HG02973 (cell line): ENCODE data around the gene SLC25A11.

ENCODE experiments used
- ATAC-seq: cut with Tn5 transposase; IDR thresholded peaks from one replicate; pipeline ENCODE4 v1.9.1; 2021; ENCODE audit warnings: moderate library complexity; ENCODE audit not compliant: unreplicated experiment

Gene SLC25A11, protein sequence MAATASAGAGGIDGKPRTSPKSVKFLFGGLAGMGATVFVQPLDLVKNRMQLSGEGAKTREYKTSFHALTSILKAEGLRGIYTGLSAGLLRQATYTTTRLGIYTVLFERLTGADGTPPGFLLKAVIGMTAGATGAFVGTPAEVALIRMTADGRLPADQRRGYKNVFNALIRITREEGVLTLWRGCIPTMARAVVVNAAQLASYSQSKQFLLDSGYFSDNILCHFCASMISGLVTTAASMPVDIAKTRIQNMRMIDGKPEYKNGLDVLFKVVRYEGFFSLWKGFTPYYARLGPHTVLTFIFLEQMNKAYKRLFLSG

DNA sequence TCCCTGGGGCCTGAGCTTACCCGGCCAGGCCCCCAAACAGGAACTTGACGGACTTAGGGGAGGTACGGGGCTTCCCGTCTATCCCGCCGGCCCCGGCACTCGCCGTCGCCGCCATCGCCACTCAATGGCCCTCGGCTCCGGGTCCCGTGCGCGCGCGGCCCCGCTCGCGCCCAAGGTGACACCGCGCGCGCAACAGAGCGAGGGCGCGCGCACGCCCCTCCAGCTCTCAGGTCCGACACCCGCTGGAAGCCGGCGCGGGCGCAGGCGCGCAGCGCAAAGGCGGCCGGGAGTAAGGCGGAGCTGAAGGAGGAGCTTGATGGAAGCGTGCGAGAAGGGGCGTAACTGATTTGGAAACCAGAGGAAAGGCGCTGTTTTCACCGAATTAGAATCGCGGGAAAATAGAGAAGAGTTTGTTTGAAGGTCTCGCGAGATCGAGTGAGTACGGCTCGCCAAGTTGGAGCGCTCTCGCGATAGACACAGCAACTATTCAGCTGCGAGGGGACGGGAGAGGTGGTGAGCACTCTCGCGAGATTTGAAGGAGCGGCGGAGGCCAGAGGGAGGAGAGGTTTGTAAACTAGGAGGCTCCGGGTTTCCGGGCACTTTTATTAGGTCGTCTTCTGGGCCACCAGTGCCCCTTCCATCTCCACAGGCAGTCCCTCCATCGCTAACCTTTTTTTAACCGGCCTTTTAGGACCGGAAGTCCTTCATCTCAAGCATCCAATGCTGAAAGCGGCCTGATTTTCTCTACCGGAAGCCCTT is at the start of gene SLC25A11, which contains the start of gene RNF167:
TSS of gene SLC25A11 (minus strand) at position 251 of the 759 bp plus-strand sequence. CDS start at position 115, 136 bp downstream.
TSS of gene RNF167 (plus strand) at position 473 of the 759 bp plus-strand sequence. CDS start 642 bp downstream, outside the sequence.
- ATAC-seq, result peak; percentile 59

DNA sequence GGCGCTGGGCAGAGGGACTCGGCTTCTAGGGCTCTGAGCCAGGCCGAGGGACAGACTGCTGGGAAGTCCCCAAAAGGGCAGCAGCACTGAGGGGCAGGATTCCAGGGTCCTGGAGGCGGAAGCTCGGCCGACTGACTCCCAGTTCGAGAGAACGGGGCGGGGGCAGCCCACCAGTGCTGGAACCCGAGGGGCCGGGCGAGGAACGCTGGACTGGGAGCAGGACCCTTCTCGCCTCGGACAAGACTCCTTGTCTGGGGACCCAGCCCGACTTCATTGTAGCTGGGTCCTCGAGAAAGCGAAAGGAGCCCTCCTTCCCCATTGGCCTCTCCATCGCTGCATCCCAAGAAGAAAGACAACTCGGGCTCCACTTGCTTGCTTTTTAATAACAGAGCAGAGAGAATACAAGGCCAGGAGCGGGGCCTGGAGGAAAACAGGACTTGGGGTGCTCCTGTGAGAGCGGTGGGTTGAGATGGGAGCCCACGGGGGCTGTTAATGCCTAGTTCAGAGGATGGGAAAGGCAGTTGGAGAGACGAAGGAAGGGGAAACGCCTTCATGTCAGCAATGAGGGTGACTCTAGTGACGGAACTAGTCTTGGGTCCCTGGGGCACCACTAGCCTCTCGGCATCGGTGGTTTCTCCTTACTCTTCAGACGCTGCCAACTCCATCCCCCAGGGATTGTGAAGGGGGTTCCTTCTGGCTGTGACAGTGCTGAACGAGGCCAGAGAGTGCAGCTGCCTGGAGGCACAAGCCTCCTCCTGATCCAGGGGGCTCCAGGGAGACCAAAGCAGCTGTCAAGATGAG is 48.1 kb upstream of the SLC25A11 start:
- no peak for ATAC-seq

DNA sequence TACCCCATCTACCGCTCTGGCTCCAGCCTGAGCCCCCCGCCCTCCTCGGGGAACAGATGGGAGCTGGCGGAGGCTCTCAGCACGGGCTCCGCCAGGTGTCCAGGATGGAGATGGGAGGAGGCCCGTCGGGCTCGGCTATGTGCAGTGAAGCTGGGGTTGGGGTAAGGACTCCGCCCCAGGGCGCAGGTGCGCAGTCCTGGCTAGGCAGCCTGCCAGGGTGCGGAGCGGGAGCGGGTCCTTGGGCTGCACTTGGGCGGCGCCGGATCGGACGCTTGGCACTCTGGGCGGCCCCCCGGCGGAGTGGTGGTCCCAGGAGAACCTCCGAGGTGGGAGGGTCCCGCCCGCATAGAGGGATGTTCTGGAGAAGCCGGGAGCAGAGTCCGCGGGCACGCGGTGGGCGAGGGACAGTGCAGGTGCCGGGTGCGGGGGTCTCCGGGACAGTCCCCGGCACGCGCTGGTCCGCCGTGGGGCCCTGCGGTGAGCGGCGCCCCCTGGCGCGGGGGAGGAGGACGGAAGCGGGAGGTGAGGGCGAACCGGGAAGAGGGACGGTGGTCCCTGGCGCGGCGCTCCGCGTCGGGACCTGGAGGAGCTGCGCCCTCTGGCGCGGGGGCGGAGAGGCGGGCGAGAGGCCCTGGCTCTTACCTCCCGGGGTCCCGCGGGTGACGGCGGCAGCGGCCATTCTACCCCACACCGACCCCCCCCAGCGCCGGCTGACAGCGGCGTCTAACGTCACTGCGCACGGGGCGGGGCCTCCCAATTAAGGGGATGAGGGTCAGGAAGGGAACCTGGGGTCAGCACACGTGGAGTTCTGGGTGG is 47.3 kb upstream of the SLC25A11 start, which contains the start of gene CAMTA2:
TSS of gene CAMTA2 (minus strand) at position 725 of the 816 bp plus-strand sequence. CDS start 1,453 bp downstream, outside the sequence.
- peak; percentile 54 for ATAC-seq

DNA sequence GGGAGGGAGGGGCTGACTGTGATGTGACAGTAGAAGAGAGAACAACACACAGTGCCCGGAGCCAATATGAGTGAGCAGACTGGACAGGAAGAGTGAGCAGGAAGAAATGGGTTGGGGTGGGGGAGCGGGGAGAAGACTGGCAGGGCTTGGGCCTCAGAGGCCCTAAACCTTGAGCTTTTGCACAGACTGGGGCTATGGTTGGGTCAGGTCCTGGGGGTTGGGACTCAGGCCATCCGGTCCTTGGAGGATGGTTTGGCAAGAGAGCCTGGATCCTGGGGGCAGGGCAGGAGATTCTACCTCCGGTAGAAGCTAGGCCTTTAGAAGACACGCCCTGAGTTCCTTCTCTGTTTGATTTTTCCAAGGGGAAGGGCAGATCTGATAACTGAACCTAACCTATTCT is 46.6 kb upstream of the SLC25A11 start:
- ATAC-seq, result peak; percentile 4

DNA sequence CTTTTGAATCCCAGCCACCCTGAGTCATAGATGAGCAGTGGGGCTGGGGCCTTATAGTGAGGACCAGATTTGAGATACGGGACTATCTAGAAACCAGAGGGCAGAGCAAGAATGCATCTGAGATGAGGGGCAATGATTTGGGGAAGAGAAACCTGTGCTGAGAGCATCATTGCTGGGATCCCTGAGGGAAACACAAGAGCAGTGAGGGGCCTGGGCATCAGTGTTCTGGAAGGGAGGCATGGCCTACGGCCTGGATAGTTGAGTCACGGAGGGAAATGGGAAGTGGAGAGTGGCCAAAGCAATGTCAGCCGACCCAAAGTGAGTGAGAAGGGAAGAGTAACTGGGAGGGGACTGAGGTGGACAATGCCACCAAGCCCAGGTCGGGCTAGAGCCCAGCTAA is 42.5 kb upstream of the SLC25A11 start:
- ATAC-seq, result no peak

DNA sequence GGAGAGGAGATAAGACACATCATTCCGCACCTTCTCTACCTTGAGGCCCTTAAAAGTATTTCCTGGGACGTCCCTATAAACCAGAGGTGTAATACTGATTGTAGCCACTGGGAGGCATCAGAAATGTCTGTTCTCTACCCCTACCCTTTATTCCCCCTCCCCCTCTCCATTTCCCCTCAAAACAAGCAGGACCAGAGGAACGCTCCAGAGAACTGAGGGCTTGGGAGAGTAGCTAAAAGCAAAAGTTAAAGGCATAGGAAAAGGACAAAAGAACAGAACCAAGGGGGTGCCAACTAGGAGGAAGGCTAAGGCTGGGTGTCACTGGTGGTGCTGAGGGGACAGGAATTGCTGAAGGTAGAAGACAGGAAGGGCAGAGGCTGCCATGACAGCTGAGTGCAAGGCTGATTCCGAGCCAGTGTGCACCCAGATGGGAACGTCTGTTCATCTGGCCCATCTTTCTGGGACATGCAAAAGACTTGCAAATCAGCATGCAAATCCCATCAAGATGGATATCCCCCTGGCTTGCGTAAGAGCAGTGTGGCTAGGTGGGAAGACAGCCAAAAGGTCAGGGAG is 40.9 kb upstream of the SLC25A11 start:
- ATAC-seq, result no peak

DNA sequence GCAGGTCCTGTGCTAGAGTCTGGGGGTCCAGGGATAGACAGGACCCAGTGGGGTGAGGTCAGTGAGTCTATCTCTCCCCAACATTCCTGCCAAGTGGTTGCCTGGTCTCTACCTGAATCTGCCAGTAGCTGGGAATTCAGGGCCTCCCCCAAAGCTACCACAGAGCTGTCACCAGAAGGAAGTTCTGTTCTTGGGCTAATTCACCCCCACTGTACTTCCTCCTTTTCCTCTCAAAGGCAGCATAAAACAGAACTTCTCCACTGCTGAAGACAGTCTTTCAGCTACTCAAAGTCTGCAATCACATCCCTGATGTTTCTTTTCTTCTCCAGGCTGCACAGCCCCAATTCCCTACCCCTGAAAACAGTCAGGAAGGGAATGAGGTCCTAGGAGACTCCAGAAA is 38.9 kb upstream of the SLC25A11 start:
- ATAC-seq, result no peak

DNA sequence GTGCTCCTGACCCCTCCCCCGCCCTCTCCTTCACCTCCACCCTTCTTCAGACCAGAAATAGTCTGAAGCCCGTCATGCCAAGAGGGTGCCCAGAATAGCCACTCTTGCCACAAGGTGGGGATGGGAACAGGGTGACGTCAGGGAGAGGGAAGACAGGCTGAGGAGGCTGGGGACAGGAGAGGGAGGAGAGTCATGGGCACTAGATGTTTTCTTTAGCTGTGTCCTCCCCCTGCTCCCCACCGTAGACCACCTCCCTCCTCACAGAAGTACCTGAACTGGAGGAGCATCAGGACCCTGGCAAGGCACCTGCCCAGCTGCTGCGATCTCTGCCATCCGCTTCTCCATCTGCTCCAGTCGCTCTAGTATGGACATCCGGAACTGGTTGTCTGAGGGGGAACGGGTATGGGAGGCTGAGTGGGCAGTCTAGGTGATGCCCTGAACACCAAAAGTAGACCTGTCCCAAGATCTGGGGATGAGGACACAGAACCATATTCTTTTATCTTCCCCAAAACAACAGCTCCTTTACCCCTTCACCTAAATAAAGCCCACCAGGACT is 34.3 kb upstream of the SLC25A11 start:
- no peak for ATAC-seq

DNA sequence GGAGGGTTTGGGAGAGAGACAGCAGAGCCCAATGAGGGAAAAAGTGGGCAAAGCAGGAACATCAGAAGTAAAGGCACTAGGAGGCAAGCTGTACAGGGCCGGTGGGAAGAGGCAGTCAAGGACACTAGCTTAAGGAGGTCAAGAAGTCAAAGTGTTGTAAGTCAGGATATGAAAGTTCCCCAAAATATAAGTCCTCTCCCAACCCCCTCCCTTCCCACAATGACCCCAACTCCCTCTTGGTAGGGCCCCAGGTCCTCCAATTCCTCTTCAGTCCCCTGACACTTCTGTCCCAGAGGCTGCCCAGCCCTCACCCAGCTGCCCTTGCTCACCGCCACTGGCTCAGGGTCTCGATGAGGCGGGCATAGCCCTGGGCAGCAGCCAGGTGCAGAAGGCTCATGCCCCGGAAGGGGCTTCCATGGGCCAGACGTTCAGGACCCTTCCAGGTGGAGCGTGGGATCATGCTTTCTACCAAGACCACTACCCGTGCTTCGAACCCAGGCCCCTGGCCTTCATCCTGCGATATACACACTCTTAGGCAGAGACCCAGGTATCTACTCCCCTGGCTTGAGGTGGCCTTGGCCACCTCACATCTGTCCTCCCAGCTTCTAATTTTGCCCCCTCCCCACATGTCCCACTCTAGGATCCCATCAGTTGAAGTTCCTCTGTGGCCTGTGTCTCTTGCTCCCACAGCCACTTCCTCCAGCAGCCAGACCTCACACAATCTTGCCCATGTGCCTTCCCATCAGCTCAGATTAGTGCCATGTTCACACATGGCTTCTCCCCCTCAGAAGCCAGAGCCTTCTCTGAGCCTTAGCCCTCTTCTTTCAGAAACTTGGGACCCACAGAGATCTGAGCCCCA is 33.6 kb upstream of the SLC25A11 start:
- no peak for ATAC-seq

DNA sequence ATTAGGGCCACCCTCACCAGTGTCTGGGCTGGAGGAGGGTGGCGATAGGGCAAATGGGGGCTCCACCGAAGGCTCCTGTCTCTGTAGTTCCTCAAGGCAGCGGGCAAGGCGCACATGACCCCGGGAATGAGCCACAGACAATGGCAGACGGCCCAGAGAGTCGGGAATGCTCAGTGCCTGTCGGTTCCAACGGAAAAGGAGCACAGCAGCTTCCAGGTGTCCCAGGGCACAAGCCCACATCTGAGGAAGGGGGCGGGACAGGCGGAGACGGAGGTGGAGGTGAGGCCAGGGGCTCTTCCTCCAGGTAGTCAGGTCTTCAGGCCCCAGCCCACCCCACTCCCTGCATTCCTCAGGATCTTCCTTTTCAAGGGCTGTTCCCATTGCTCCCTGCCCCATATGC is 32.9 kb upstream of the SLC25A11 start:
- no peak for ATAC-seq

DNA sequence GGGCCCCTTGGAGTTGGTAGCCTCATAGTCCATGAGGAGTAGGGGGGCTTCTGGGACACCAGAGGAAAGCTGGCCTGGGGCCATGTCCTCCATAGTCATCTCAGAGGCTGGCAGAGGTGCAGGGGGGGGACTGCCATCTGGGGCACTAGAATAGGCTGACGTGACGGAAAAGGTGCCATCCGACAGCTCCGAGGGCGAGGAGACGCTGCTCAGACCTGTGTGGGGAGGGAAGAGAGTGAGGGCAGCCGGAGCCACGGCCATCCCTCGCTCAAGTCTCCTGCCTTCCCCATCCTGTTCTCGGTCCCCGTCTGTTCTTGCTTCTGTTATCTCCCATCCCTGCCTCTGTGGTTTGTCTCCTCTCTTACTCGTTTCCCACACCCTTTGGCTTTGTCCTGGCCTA is 32.5 kb upstream of the SLC25A11 start:
- ATAC-seq, result no peak

DNA sequence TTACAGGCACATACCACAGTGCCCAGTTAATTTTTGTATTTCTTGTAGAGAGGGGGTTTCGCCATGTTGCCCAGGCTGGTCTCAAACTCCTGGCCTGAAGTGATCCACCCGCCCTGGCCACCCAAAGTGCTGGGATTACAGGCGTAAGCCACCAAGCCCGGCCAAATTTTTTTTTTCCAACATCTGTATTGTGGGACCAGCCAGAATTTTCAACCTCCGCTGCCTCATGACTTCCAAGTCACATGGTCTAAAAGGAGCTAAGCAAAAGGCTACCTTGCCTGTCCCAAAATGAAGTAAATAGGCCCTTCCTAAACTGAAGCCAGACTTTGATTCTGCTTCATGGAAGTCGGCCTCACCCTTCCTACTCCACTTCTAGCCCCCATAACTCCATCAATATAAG is 32.0 kb upstream of the SLC25A11 start:
- no peak for ATAC-seq

DNA sequence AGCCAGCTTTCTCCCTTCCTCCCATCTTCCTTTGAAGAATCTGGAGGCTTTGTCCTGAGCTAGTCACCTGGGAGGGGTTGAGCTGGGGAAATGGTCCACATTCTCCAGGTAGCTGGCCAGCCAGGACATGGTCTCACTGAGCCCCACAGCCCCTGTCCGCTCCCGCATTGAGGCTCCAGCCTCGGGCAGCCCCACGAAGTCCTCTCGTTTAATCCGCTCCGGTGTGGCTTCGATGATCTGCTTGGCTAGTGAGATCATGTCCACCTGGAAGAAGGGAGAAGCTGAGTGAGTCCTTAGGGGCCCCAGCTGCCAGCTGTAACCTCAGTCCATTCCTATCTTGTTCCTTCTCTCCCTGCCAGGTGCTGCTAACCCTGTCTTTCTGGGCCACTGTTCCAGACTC is 30.4 kb upstream of the SLC25A11 start:
- ATAC-seq, result no peak

DNA sequence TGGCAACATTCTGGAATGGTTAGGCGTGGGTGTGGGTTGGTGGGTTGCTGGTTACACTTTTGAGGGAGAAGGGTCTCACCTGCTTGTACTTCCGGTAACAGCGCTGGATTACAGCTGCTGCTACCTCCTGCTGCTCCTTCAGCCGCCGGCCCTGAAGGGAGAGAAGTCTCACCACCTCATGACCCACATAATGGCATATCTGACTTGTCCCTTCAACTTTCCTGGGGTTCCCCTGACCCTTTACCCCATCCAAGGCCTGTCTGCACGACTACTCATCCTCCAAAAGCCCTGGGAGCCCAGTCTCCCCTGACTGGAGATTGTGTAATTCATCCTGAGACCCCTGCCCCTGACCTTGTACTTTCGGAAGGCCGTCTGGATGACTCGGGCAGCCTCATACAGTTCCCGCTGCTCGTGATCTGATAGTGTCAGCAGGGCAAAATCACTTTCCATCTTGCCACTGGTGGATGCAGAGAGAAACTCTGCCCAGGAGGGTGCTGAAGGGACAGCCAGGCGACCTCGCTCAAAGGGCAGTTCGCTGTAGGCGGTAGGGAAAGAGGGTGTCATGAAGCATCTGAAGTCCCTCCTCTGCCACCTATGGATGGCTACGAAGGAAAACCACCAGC is 29.8 kb upstream of the SLC25A11 start:
- no peak for ATAC-seq

DNA sequence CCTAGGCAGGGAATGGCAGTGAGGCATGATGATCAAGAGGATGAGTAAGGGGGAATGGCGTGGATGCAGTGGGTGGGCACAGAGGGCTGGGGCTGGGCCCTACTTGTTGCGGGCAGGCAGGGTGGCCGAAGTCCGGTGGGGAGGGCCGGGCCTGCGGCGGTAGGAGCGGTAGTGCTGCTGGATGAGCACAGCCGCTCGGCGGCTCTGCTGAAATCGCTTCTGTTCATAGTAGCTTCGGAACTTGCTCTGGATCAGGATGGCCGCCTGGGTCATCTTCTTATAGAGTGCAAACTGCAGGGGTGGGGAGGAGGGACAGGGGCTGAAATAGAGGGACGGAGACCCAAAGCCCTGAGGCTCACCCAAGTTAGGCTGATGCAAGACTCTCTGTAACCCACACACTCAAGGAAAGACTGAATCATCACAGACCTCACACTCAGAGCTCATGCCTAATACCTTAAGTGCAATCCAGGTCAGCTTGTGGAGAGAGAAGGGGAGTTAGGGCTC is 29.3 kb upstream of the SLC25A11 start:
- ATAC-seq, result no peak

DNA sequence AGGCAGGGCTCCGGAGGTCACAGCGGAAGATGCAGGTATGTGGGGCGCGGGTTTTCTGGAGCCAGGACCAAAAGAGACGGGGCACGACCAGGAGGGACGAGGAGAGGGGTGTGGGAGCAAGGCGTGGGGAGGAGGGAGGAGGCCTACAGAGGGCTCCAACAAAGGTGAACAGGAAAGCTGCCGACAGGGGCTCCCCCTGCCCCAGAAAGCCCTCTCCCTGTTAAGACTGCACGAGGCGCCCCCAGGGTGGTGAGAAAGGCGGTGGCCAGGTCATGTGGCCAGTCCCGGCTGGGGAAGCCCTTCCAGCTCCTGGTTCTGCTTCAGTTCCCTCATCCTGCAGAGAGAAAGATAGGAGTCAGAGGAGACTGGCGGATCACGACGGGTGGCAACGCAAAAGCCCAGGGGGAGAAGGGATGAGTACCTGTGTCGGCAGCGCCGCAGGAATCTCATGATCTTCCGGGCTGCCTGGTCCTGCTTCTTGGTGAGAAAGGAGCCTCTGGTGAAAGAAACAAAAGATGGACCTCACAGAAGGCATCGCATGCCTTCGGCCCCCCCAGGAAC is 28.7 kb upstream of the SLC25A11 start:
- no peak for ATAC-seq

DNA sequence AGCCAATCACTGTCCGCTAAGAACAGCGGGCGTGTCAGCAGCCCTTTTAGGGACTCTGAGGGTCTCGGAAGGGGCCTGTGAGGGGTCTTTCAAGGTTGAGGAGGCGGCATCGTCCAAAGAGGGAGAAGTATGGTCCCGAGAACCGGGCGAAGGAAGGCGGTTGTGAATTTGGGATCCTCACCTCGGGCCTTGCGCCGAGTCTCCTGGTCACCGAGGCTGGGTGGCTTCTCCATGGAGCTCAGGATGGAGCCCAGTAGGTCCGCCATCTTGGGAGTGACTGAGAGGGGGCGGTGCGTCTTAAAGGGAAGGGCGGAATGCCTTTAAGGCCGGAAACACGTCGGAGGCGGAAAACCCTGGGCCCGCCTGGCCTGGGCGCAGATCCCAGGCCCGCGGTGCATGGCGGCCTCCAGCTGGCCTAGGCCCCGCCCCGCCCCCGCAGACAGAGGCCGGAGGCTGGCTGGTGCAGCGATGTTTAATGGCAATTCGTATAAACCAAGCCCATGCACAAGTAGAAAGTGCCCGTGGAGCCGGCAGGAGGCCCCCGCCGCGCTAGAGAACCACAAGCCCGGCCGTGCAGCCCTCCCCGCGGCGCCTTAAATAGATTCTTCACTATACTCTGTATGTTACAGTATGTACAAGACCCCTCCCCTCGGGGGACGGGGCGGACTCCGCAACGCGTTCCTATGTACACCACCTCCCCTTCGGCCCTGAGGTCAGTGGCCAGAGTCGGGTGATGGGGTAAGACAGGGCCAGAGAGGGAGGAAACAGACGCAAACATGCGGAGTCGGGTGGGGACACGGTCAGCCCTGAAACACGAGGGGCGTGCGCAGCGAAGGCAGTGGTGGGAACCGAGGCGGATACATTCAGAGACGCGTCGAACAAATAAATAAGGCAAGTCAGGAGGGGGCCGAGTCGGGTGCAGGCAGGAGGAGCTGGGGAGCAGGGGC is 28.0 kb upstream of the SLC25A11 start, which contains the start of gene SPAG7:
TSS of gene SPAG7 (minus strand) at position 279 of the 947 bp plus-strand sequence. CDS start at position 266, 13 bp downstream.
- peak; percentile 49 for ATAC-seq
